Karpas-422 (cell line): Measurements from ENCODE around the gene OR51E2. TPM values are rescaled to one million over a fixed set of nuclear protein-coding genes. Genes with fewer than 3 reads are reported as not detected.

Experiments used
- DNase-seq: peaks from one replicate; pipeline ENCODE4 v3.0.0-alpha.2; 2015
- H2AFZ ChIP-seq: fragments of 200-600 bp; sonication (generic); 2 replicates; pipeline ENCODE4 v1.6.1; 2014; ENCODE audit warnings: antibody characterized with exemption, low read length, mixed read lengths
- H3K27ac ChIP-seq: fragments of 200-600 bp; sonication (generic); 2 replicates; pipeline ENCODE4 v1.5.1; 2014; ENCODE audit warnings: mild to moderate bottlenecking, low read length, moderate library complexity
- H3K27me3 ChIP-seq: fragments of 200-600 bp; sonication (generic); 2 replicates; pipeline ENCODE4 v1.6.1; 2014; ENCODE audit warnings: low read length, mixed read lengths
- H3K36me3 ChIP-seq: fragments of 200-600 bp; sonication (generic); 2 replicates; pipeline ENCODE4 v1.6.1; 2014; ENCODE audit warnings: low read length, mixed read lengths; ENCODE audit not compliant: insufficient read depth
- H3K4me1 ChIP-seq: fragments of 200-600 bp; sonication (generic); 2 replicates; pipeline ENCODE4 v1.6.1; 2014; ENCODE audit warnings: mild to moderate bottlenecking, low read length, mixed read lengths
- H3K4me2 ChIP-seq: fragments of 200-600 bp; sonication (generic); 2 replicates; pipeline ENCODE4 v1.6.1; 2014; ENCODE audit warnings: low read length, low read depth, mild to moderate bottlenecking; ENCODE audit not compliant: poor library complexity, severe bottlenecking
- H3K4me3 ChIP-seq: fragments of 200-600 bp; sonication (generic); 2 replicates; pipeline ENCODE4 v1.5.1; 2014; ENCODE audit warnings: mild to moderate bottlenecking, antibody characterized with exemption, low read length, mixed read lengths
- H3K79me2 ChIP-seq: fragments of 200-600 bp; sonication (generic); 2 replicates; pipeline ENCODE4 v1.6.1; 2014; ENCODE audit warnings: mild to moderate bottlenecking, low read length, mixed read lengths
- H3K9ac ChIP-seq: fragments of 200-600 bp; sonication (generic); 2 replicates; pipeline ENCODE4 v1.6.0; 2014; ENCODE audit warnings: low read length
- H3K9me2 ChIP-seq: fragments of 200-600 bp; sonication (generic), shearing (Covaris generic); replicated peaks from 2 replicates; pipeline ENCODE4 v1.6.0; 2014; ENCODE audit warnings: mild to moderate bottlenecking, low read length, moderate library complexity; ENCODE audit not compliant: insufficient read depth
- H3K9me3 ChIP-seq: fragments of 300-700, 200-600 bp; sonication (generic); 2 replicates; pipeline ENCODE4 v1.6.1; 2014; ENCODE audit warnings: low read length, mixed read lengths
- H4K20me1 ChIP-seq: fragments of 200-600 bp; sonication (generic); 2 replicates; pipeline ENCODE4 v1.6.1; 2014; ENCODE audit warnings: mild to moderate bottlenecking, antibody characterized with exemption, low read length, low read depth; ENCODE audit not compliant: insufficient read depth
- total RNA-seq: library from RNA; depleted of rRNA; stranded (reverse); fragments of >200 nt; shearing (Covaris generic); gene quantifications from 2 replicates; pipeline ENCODE4 v1.2.3, GENCODE V29; 2014; ENCODE audit warnings: low replicate concordance

Gene OR51E2
- total RNA-seq, 1 experiment from 2014 or later: not detected

GRCh38 chr11:4654635-4655369 is 42.9 kb downstream of the OR51E2 start:
- Histone ChIP-seq H3K27ac (no peak overlapping the region), H4K20me1 (no peaks in the 10 kb centered on the region), H3K79me2 (no peaks in the 10 kb centered on the region), H3K9ac (no peak overlapping the region), H3K4me2 (no peak overlapping the region), H3K4me3 (no peak overlapping the region), H3K36me3 (no peaks in the 10 kb centered on the region), H3K27me3 (no peaks in the 10 kb centered on the region), H3K9me3 (no peaks in the 10 kb centered on the region), H3K4me1 (no peaks in the 10 kb centered on the region), H3K9me2 (no peaks in the 10 kb centered on the region), H2AFZ (no peak overlapping the region)
- DNase-seq: no peak

- Histone ChIP-seq H3K36me3 (no peaks in the 10 kb centered on the region), H3K79me2 (no peaks in the 10 kb centered on the region), H3K4me2 (no peak overlapping the region), H4K20me1 (no peaks in the 10 kb centered on the region), H3K4me3 (no peak overlapping the region), H3K27me3 (no peaks in the 10 kb centered on the region), H3K4me1 (no peaks in the 10 kb centered on the region), H3K27ac (no peak overlapping the region), H3K9me2 (no peaks in the 10 kb centered on the region), H2AFZ (no peak overlapping the region), H3K9ac (no peak overlapping the region), H3K9me3 (no peaks in the 10 kb centered on the region)
- DNase-seq: no peak
Measured at GRCh38 chr11:4647766-4648165, 49.9 kb downstream of the OR51E2 start.

- Histone ChIP-seq H3K79me2 (no peaks in the 10 kb centered on the region), H3K27ac (no peak overlapping the region), H3K4me1 (no peaks in the 10 kb centered on the region), H3K9ac (no peak overlapping the region), H3K36me3 (no peaks in the 10 kb centered on the region), H3K4me2 (no peak overlapping the region), H3K4me3 (no peak overlapping the region), H3K27me3 (no peaks in the 10 kb centered on the region), H4K20me1 (no peaks in the 10 kb centered on the region), H3K9me3 (no peaks in the 10 kb centered on the region), H2AFZ (no peak overlapping the region), H3K9me2 (no peaks in the 10 kb centered on the region)
- DNase-seq: no peak
Measured at GRCh38 chr11:4645974-4646373, 51.7 kb downstream of the OR51E2 start.

- no peak overlapping the region for H2AFZ ChIP-seq
- H3K4me3 ChIP-seq: no peak overlapping the region
- H3K9me2 ChIP-seq: no peaks in the 10 kb centered on the region
- no peaks in the 10 kb centered on the region for H4K20me1 ChIP-seq
- H3K27me3 ChIP-seq: no peaks in the 10 kb centered on the region
- no peaks in the 10 kb centered on the region for H3K36me3 ChIP-seq
- H3K4me2 ChIP-seq: no peak overlapping the region
- no peak overlapping the region for H3K9ac ChIP-seq
- DNase-seq: no peak
- H3K27ac ChIP-seq: no peak overlapping the region
- H3K4me1 ChIP-seq: no peaks in the 10 kb centered on the region
- H3K9me3 ChIP-seq: no peaks in the 10 kb centered on the region
- no peaks in the 10 kb centered on the region for H3K79me2 ChIP-seq
Measured at GRCh38 chr11:4644233-4644632, 53.4 kb downstream of the OR51E2 start.

- Histone ChIP-seq H3K9me2 (no peaks in the 10 kb centered on the region), H3K79me2 (no peaks in the 10 kb centered on the region), H2AFZ (no peak within 1 kb of the TSS), H3K9ac (no peak within 1 kb of the TSS), H3K36me3 (no peaks in the 10 kb centered on the region), H4K20me1 (no peaks in the 10 kb centered on the region), H3K27me3 (no peaks in the 10 kb centered on the region), H3K4me1 (no peaks in the 10 kb centered on the region), H3K4me2 (no peak within 1 kb of the TSS), H3K27ac (no peak within 1 kb of the TSS), H3K4me3 (no peak within 1 kb of the TSS), H3K9me3 (no peaks in the 10 kb centered on the region)
- DNase-seq: no peak
Measured at GRCh38 chr11:4643682-4644081, 54.0 kb downstream of the OR51E2 start, which contains the start of gene OR51E1. OR51E1 (plus strand) TSS chr11:4643982; CDS start chr11:4652527, 8,545 bp downstream.

GRCh38 chr11:4643076-4643475 is 54.6 kb downstream of the OR51E2 start:
- Histone ChIP-seq H3K27ac (no peak overlapping the region), H3K9me2 (no peaks in the 10 kb centered on the region), H3K4me1 (no peaks in the 10 kb centered on the region), H3K79me2 (no peaks in the 10 kb centered on the region), H3K36me3 (no peaks in the 10 kb centered on the region), H2AFZ (no peak overlapping the region), H3K9me3 (no peaks in the 10 kb centered on the region), H3K4me3 (no peak overlapping the region), H4K20me1 (no peaks in the 10 kb centered on the region), H3K9ac (no peak overlapping the region), H3K27me3 (no peaks in the 10 kb centered on the region), H3K4me2 (no peak overlapping the region)
- DNase-seq: no peak

GRCh38 chr11:4642043-4642442 is 55.6 kb downstream of the OR51E2 start:
- H3K79me2 ChIP-seq: no peaks in the 10 kb centered on the region
- H3K9me2 ChIP-seq: no peaks in the 10 kb centered on the region
- H4K20me1 ChIP-seq: no peaks in the 10 kb centered on the region
- no peak overlapping the region for H3K9ac ChIP-seq
- no peak overlapping the region for H3K4me3 ChIP-seq
- no peaks in the 10 kb centered on the region for H3K4me1 ChIP-seq
- H3K4me2 ChIP-seq: no peak overlapping the region
- H2AFZ ChIP-seq: no peak overlapping the region
- H3K36me3 ChIP-seq: no peaks in the 10 kb centered on the region
- H3K9me3 ChIP-seq: no peaks in the 10 kb centered on the region
- H3K27me3 ChIP-seq: no peaks in the 10 kb centered on the region
- H3K27ac ChIP-seq: no peak overlapping the region
- no peak for DNase-seq

GRCh38 chr11:4641501-4641900 is 56.2 kb downstream of the OR51E2 start:
- no peaks in the 10 kb centered on the region for H3K4me1 ChIP-seq

More at GRCh38 chr11:4641501-4641900, 56.2 kb downstream of the OR51E2 start:
- DNase-seq: no peak
- Histone ChIP-seq H3K79me2 (no peaks in the 10 kb centered on the region), H3K9me3 (no peaks in the 10 kb centered on the region), H3K9ac (no peak overlapping the region), H3K27ac (no peak overlapping the region), H3K4me2 (no peak overlapping the region), H4K20me1 (no peaks in the 10 kb centered on the region), H2AFZ (no peak overlapping the region), H3K27me3 (no peaks in the 10 kb centered on the region), H3K36me3 (no peaks in the 10 kb centered on the region), H3K9me2 (no peaks in the 10 kb centered on the region), H3K4me3 (no peak overlapping the region)
